ENCODE measurements around the gene S100A12. TPM values are rescaled to one million over a fixed set of nuclear protein-coding genes. Genes with fewer than 3 reads are reported as not detected.

Gene S100A12
- total RNA-seq, 1 donor from 2014 or later = not detected

GRCh38 chr1:153341431-153341934 lies 33.9 kb downstream of the S100A12 start:
- no peak for DNase-seq (ENCODE audit: low spot score, unreplicated experiment)
- no peak overlapping the region for H3K27ac Mint-ChIP-seq
- no peak overlapping the region for H3K4me3 Mint-ChIP-seq (ENCODE audit: low read depth)
- peaks cover 4% of the 10 kb centered on the region for H3K27me3 Mint-ChIP-seq
- no peaks in the 10 kb centered on the region for H3K36me3 Mint-ChIP-seq (ENCODE audit: insufficient read depth)
- TF ChIP-seq CTCF (IDR thresholded peaks at IDR 0.05; ENCODE audit: unreplicated experiment) = no peak
- peaks cover 15% of the 10 kb centered on the region for H3K4me1 Mint-ChIP-seq (ENCODE audit: low read depth)
- no peaks in the 10 kb centered on the region for H3K9me3 Mint-ChIP-seq (ENCODE audit: low read depth)

- Mint-ChIP-seq H3K9me3 (ENCODE audit: low read depth) (no peaks in the 10 kb centered on the region), H3K4me3 (ENCODE audit: low read depth) (no peak overlapping the region), H3K36me3 (ENCODE audit: insufficient read depth) (no peaks in the 10 kb centered on the region), H3K4me1 (ENCODE audit: low read depth) (peaks cover 15% of the 10 kb centered on the region), H3K27me3 (peaks cover 4% of the 10 kb centered on the region), H3K27ac (no peak overlapping the region)
- TF ChIP-seq CTCF (IDR thresholded peaks at IDR 0.05; ENCODE audit: unreplicated experiment) = no peak
- no peak for DNase-seq (ENCODE audit: low spot score, unreplicated experiment)
These were observed 35.1 kb downstream of the S100A12 start for GRCh38 chr1:153340356-153340755.

GRCh38 chr1:153339802-153340201 lies 35.6 kb downstream of the S100A12 start:
- H3K27me3 Mint-ChIP-seq = peaks cover 4% of the 10 kb centered on the region
- H3K4me1 Mint-ChIP-seq (ENCODE audit: low read depth) = peaks cover 15% of the 10 kb centered on the region

GRCh38 chr1:153337980-153338853 lies 37.2 kb downstream of the S100A12 start:
- Mint-ChIP-seq H3K4me3 (ENCODE audit: low read depth) (no peak overlapping the region), H3K27me3 (no peaks in the 10 kb centered on the region)

More at GRCh38 chr1:153339802-153340201, 35.6 kb downstream of the S100A12 start:
- no peak overlapping the region for H3K4me3 Mint-ChIP-seq (ENCODE audit: low read depth)
- no peaks in the 10 kb centered on the region for H3K36me3 Mint-ChIP-seq (ENCODE audit: insufficient read depth)
- no peaks in the 10 kb centered on the region for H3K9me3 Mint-ChIP-seq (ENCODE audit: low read depth)
- H3K27ac Mint-ChIP-seq = no peak overlapping the region
- TF ChIP-seq CTCF (IDR thresholded peaks at IDR 0.05; ENCODE audit: unreplicated experiment) = no peak
- DNase-seq (ENCODE audit: low spot score, unreplicated experiment) = no peak

More at GRCh38 chr1:153337980-153338853, 37.2 kb downstream of the S100A12 start:
- DNase-seq (ENCODE audit: low spot score, unreplicated experiment) = no peak
- Mint-ChIP-seq H3K4me1 (ENCODE audit: low read depth) (peaks cover 2% of the 10 kb centered on the region), H3K36me3 (ENCODE audit: insufficient read depth) (no peaks in the 10 kb centered on the region), H3K9me3 (ENCODE audit: low read depth) (no peaks in the 10 kb centered on the region), H3K27ac (no peak overlapping the region)
- no peak for TF ChIP-seq CTCF (IDR thresholded peaks at IDR 0.05; ENCODE audit: unreplicated experiment)

Data from progenitor cell of endocrine pancreas (in vitro differentiated cells).